Measurements from ENCODE around the gene TRIM6.

DNA sequence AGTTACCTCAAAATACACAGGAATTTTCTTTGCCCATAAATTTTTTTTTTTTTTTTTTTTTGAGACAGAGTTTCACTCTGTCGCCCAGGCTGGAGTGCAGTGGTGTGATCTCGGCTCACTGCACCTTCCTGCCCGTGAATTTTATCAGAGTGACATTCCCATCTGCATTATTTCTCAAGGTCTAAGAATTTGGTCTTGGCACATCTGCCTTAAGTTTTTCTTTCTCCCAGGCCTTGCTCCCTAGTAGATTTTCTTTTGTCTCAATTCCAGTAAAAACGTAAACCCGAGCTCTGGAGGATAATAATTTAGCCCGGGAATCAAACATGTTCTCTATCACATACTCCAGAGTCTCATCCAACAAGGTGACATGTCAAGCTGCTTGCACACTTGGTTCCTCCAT lies 12.4 kb downstream of the TRIM6 start:
- TF ChIP-seq EZH2 (IDR thresholded peaks at IDR 0.05; ENCODE audit: low read length, unreplicated experiment) (no peak), EZH2phosphoT487 (IDR thresholded peaks at IDR 0.05; ENCODE audit: borderline replicate concordance, low read length) (no peak)

All from PC-3 (cell line).